Ovary (tissue), 3 donors: Measurements from ENCODE around the gene DNAJB1.

Source experiments
- POLR2A ChIP-seq: fragments of 450-650 bp; IDR thresholded peaks from one replicate; pipeline ENCODE4 v1.6.1; 2017; ENCODE audit warnings: antibody characterized with exemption, mild to moderate bottlenecking, moderate library complexity
- TF ChIP-seq, protein P1 (sequence below), 3 donors: fragments of 450-650 bp in 2 of 3; fragments of 200-600 bp in 1 of 3; IDR thresholded peaks; one replicate each; pipeline versions ENCODE4 v1.5.1 to v1.8.0; 2016 to 2022; ENCODE audit warnings: antibody characterized with exemption in 3 of 3, mild to moderate bottlenecking in 1 of 3
- donor health status: DM: no; HTN: no; CAD: no.

DNA sequence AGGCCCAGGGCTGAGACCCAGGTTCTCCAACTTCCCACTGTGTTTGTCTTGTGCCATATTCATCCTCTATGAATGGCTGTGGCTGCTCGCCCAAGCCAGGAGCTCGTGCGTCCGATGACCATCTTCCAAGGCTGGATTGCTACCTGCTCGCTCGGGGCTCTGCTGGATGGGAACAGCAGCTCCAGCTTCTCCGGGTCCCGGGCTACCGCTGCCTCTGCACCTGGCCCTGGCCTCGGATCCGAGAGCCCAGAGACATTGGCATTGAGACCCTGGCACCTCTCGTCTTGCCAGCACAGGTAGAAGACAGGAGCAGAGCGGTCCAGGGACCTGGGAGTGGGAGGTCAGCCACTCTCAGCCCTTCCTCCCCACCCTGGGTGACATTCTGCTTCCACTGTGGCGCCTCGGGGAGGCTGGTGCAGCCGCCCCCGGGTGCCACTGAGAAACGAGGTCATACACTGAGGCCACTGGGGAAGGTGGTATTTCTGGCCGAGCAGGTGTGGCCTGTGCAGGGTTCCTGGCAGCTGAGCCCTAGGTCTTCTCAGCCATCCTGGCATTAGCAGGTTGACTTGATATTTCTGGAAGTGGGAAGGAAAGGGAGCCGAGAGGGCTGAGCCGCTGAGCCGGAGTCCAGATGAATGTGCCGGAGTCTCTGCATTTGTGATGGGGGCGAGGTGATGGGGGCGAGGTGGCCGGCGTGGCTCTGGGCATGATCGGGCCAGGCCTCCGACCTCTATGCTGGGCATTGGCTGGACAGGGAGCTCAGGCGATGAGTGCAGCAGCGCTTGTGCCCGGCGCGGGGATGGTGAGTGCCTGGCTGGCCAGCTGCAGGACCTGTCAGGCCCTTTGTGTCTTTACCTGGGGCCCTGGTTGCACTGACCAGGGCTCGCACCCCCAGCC is 35.1 kb upstream of the DNAJB1 start:
- TF ChIP-seq, protein P1, sequence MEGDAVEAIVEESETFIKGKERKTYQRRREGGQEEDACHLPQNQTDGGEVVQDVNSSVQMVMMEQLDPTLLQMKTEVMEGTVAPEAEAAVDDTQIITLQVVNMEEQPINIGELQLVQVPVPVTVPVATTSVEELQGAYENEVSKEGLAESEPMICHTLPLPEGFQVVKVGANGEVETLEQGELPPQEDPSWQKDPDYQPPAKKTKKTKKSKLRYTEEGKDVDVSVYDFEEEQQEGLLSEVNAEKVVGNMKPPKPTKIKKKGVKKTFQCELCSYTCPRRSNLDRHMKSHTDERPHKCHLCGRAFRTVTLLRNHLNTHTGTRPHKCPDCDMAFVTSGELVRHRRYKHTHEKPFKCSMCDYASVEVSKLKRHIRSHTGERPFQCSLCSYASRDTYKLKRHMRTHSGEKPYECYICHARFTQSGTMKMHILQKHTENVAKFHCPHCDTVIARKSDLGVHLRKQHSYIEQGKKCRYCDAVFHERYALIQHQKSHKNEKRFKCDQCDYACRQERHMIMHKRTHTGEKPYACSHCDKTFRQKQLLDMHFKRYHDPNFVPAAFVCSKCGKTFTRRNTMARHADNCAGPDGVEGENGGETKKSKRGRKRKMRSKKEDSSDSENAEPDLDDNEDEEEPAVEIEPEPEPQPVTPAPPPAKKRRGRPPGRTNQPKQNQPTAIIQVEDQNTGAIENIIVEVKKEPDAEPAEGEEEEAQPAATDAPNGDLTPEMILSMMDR (IDR thresholded peaks at IDR 0.05), result no peak
- no peak for TF ChIP-seq POLR2A
